Omental fat pad (tissue), 4 donors: Measurements from ENCODE around the gene PPM1L. TPM values are rescaled to one million over a fixed set of nuclear protein-coding genes. Genes with fewer than 3 reads are reported as not detected.

Experiments used
- ATAC-seq: fragments of 150-250 bp; one replicate; pipeline ENCODE4 v1.9.1; 2016; ENCODE audit warnings: mild to moderate bottlenecking, moderate library complexity; ENCODE audit not compliant: low FRiP score
- DNase-seq: peaks from one replicate; pipeline ENCODE4 v3.0.0-alpha.2; 2019; ENCODE audit warnings: low spot score
- CTCF ChIP-seq, 3 donors: fragments of 450-650 bp; IDR thresholded peaks; one replicate each; pipeline ENCODE4 v1.5.1; 2016 to 2017; ENCODE audit warnings: antibody characterized with exemption in 3 of 3, mild to moderate bottlenecking in 3 of 3, moderate library complexity in 2 of 3
- total RNA-seq, 4 donors: library from RNA; depleted of rRNA; stranded (reverse); fragments of >200 nt; gene quantifications; one replicate each; pipeline ENCODE4 v1.1.0, GENCODE V29; 2016

Gene PPM1L
- total RNA-seq, 4 donors from 2014 or later = 13.5 to 30.4 (median 18.0) TPM

GRCh38 chr3:160911411-160911810 is 155.4 kb downstream of the PPM1L start:
- TF ChIP-seq CTCF (IDR thresholded peaks at IDR 0.05) = no peak
- no peak for DNase-seq
- ATAC-seq = no peak

- ATAC-seq (no peak), DNase-seq (no peak)
- TF ChIP-seq CTCF (IDR thresholded peaks at IDR 0.05) = no peak
Measured at GRCh38 chr3:160916472-160916871, 160.4 kb downstream of the PPM1L start.

- no peak for TF ChIP-seq CTCF (IDR thresholded peaks at IDR 0.05)
- ATAC-seq (no peak), DNase-seq (no peak)
Measured at GRCh38 chr3:160919942-160920341, 163.9 kb downstream of the PPM1L start.

GRCh38 chr3:160921020-160921635 is 165.1 kb downstream of the PPM1L start:
- no peak for TF ChIP-seq CTCF (IDR thresholded peaks at IDR 0.05)
- ATAC-seq = peak; percentile 59
- DNase-seq = no peak

- TF ChIP-seq CTCF (IDR thresholded peaks at IDR 0.05) = no peak
- no peak for ATAC-seq
- no peak for DNase-seq
Measured at GRCh38 chr3:160924776-160925175, 168.7 kb downstream of the PPM1L start.

- no peak for TF ChIP-seq CTCF (IDR thresholded peaks at IDR 0.05)
- ATAC-seq = no peak
Measured at GRCh38 chr3:160927620-160928019, 171.6 kb downstream of the PPM1L start.

GRCh38 chr3:160928183-160928726 is 172.2 kb downstream of the PPM1L start:
- ATAC-seq (no peak), DNase-seq (no peak)
- TF ChIP-seq CTCF (IDR thresholded peaks at IDR 0.05) = no peak

More at GRCh38 chr3:160927620-160928019, 171.6 kb downstream of the PPM1L start:
- no peak for DNase-seq
